GM19240 (cell line): ENCODE data around the gene TTC31.
"Not testable (repeated sequence)": the region's sequence is repeated elsewhere in the genome, so short reads cannot be mapped to it uniquely, and the experiment has no call there.

Experiments used
- DNase-seq: peaks from one replicate; pipeline ENCODE4 v3.0.0; 2011; ENCODE audit warnings: low spot score; ENCODE audit not compliant: insufficient read length

The TTC31 gene

GRCh38 chr2:74457129-74457548 is 25.7 kb upstream of the TTC31 start:
- no peak for DNase-seq

DNA sequence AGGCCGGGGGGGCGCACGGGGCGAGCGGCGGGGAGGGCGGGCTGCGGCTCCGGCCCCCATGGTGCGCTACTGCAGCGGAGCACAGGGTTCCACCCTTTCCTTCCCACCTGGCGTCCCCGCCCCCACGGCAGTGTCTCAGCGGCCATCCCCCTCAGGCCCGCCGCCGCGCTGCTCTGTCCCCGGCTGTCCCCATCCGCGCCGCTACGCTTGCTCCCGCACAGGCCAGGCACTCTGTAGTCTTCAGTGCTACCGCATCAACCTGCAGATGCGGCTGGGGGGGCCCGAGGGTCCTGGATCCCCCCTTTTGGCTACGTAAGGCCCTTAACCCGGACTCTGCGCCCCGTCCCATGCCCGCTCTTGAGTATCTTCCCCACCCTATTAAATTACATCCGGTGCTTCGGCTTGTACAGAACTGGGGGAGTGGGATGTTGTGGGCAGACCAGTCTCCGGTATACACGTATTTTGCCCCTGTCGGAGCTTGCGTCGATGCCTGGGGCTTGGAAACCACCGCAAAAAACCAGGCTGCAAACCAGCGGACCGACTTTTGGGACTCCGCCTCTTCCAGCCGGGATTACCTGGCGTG is 25.2 kb upstream of the TTC31 start:
- no peak for DNase-seq

DNA sequence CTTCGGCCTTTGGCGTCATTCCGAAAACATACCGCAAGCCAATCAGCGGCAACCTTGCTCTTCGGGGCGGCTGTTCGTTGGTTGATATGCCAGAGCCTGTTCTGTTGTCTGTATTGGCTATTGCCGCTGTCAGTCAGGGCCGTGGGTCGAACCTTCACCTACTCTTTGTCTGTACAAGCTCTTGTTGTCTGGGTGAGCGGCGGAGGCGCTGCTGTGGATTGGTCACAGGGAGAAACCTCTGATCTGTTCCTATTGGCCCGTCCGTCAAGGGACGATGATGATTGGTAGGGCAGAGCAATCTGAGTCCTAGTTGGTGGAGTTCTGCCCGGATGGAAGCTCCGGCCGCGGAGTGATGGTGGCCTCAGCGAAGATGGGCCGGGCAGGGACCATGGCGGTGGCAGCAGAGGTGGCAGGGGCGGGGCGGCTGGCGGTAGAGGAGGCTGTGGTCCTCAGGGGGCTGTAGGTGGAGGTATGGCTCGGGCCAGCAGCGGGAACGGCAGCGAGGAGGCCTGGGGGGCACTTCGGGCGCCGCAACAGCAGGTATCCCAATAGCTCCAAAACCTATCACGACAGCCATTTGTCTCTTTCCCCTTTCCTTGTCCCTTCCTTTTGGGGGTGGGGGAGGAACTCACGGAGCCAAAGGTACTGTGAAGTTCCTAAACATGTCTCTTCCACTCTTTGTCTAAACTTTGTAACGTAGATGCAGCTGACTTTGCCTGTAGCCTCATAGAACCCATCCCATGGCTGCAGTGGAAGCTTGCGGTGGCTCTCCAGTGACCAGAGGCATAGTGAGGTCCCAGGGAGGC is 24.5 kb upstream of the TTC31 start, which contains the start of gene WBP1:
WBP1 (plus strand) TSS at position 307 of the 806 bp plus-strand sequence; CDS start at position 472, 165 bp downstream.
- DNase-seq = peak; percentile 80

- DNase-seq = no peak
Measured at GRCh38 chr2:74458938-74459363, 23.9 kb upstream of the TTC31 start.

DNA sequence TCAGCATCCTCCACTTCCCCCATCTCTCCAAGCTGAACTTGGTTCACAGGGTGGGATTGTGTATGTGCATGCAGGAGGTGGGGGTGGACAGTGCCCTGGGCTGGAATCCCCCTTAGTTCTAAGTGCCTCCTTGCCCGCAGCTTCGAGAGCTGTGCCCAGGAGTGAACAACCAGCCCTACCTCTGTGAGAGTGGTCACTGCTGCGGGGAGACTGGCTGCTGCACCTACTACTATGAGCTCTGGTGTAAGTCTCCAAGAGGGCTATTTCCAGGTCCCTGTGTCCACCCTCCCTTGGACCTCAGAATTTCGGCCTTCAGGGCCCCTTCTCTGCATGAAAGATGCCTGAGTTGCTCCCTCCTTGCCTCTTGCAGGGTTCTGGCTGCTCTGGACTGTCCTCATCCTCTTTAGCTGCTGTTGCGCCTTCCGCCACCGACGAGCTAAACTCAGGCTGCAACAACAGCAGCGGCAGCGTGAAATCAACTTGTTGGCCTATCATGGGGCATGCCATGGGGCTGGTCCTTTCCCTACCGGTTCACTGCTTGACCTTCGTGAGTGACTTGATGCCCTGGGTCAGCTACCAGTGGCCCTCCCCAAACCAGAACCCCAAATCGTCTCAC is 23.3 kb upstream of the TTC31 start:
- DNase-seq = not testable (repeated sequence)

- not testable (repeated sequence) for DNase-seq
Measured at GRCh38 chr2:74460187-74460586, 22.7 kb upstream of the TTC31 start.

DNA sequence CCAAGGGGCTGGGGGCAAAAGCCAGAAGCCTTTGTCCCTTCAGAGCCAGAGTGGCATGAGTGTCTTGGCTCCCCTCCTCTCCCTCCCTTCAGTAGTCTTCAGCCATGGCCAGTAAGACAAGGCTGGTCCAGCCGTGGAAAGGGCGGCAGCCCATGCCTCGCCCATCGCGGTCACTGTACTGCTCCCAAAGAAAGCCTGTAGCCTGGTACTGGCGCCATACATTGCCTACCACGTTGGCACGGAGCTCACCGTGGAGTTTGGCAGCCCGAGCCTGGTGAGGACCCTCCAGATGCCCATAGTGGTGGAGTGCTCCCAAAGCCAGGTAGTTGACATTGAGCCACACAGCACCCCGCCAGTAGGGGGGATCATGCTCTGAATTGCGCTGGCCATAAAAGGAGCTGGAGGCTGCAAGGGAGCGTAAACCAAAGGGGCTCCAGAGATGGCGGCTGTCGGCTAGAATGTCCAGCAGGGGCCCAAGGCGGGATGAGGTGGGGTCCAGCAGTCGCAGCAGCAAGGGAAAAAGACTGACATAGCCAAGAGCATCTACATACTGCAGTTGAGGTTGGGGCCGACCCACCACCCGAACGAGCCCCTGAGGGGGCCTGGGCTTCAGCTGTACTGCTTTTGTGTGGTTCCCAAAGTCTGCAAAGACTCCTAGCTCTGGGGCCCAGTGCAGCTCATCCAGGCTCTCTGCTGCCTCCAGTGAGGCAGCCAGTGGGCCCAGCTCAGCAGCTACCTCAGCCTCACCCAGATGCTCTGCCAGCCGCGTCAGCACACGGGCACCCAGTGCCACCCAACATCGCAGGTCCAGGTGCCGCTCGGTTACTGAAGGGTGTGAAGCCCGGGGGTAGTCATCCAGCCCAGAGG is 21.5 kb upstream of the TTC31 start:
- no peak for DNase-seq

DNA sequence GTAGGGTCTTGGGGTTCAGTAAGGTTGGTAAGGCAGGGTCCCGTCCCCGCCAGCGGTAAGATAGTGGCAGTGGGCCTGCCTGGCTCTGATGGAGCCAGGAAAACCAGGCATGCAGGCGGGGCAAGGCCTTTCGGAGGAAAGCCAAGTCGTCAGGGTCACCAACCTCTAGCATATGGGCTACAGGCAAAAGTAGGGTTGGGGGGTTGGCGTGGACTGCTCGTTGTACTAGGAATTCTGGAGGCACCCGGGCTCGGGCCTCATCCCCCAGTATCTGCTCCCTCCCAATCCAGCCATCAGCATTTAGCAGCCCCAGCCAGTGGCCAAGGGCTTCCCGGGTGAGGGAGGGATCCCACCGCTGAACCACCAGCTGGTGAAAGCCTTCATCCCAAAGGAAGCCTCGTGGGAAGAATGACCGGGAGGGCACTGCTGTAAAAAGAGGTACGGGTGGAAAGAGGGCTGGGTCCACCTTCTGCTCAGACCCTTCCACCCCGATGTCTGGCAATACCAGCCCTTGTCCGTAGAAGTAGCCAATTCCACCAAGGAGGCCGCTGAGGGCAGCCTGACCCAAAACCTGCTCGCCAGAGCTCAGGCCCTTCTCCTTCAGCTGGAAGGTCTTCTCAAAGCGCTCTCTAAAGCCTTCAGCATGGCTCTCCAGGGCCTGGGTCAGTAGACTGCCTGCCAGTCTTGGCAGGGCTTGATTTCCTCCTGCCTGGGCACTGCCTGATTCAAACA is 20.7 kb upstream of the TTC31 start:
- DNase-seq = no peak

- DNase-seq = no peak
Measured at GRCh38 chr2:74462786-74463105, 20.1 kb upstream of the TTC31 start.

DNA sequence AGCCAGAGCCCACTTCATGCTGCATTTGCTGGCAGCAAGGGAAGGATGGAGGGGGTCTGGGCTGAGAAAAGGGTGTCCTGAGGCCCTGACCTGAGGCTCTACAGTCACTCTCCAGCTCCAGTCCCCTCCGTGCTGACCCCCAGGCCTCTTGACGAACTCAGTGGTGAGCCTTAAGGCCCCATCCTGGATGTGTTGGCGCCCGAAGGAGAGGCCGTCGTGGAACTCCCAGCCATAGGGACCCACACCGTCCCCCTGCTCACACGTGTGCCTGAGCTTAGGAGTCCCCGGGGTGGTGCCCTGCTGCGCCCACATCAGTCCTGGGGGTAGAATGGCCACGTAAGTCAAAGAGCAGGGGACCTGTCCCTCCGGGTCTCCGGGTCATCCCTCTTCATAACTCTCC is 18.5 kb upstream of the TTC31 start:
- no peak for DNase-seq

- not testable (repeated sequence) for DNase-seq
Measured at GRCh38 chr2:74470742-74471141, 12.1 kb upstream of the TTC31 start.

DNA sequence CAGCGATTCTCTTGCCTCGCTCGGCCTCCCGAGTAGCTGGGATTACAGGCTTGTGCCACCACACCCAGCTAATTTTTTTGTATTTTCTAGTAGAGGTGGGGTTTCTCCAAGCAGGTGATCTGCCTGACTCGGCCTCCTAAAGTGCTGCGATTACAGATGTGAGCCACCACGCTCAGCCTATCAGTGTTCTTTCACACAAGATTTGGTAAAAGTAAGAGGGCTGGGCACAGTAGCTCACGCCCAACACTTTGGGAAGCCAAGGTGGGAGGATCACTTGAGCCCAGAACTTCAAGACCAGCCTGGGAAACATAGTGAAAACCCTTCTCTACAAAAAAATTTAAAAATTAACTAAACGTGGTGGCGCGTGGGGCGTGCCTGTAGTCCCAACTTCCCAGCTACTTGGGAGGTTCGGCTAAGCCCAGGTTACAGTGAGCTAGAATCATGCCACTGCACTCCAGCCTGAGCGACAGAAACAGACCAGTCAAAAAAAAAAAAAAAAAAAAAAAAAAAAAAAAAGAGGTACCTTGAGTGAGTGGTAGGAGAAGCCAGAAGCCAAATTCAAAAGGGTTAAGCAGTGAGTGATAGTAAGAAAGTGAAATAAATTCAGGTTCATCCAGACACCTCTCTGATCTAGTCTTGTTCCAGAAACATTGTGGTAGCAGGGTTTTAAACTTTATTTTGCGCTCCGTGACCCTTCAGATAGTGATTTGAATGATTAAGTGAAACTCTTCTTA is 11.4 kb upstream of the TTC31 start:
- no peak for DNase-seq

DNA sequence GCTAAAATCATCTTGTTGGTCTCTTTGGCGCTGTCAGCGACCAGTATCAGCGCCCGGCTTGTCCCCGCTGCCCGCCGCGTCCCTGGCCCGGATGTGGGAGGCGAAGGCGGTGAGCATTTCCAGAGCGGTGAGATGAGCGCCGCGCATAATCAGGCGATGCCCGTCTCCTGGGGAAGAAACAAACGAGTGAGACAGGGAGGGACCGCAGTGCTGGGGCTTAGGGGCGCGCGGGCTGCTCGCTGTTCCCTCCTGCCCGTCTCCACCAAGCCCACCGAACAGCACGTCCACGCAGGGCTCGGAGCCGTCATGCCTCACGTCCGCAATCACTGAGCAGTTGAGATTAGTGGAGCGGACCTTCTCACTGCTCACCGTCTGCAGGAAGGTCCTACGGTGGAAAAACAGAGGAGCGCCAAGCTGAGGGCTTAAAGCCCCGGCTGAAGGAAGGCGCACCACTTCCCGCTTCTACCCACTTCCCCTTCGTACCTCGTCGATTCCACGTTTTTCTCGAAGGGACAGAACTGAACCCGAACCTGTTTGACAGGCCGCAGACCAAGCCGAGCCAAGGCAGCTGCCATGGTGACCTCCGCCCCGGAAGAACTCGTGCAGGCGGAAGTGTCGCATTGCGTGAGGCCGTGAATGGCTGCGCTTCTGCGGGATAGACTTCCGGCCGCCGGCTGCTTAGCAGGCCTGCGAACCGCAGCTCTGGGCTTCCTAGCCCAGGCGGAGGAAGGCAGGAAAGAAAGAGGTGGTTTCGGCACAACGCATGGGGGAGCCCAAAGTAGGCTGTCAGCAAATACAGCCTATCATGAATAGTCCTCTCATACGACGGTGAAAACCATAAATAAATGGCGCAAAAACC is 10.6 kb upstream of the TTC31 start, which contains the start of gene MRPL53:
MRPL53 (minus strand) TSS at position 595 of the 859 bp plus-strand sequence; CDS start at position 575, 20 bp downstream.
- peak; percentile 57 for DNase-seq

GRCh38 chr2:74472945-74473258 is 10.0 kb upstream of the TTC31 start:
- DNase-seq = no peak

DNA sequence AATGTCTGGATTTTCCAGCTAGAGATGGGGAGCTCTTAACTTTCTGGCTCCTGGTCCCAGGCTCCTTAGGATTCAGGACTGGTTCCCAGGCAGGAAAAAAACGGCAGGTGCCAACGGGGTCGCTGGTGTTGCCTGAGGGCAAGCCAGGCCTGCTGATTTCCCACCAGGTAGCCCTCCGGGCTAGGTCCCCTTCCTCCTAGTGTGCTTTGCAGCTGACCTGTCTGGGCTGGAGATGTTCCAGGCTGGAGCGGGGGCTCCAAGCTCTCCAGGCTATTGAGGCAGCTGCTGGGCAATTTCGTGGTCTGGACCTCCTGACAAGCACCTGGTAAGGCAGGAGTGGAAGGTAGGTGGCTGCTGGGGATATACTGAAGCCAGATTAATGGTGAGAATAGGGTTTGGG is 8.4 kb upstream of the TTC31 start:
- no peak for DNase-seq

- DNase-seq = no peak
Measured at GRCh38 chr2:74474899-74475298, 8.0 kb upstream of the TTC31 start.

- DNase-seq = no peak
Measured at GRCh38 chr2:74481431-74481830, 1.4 kb upstream of the TTC31 start.

GRCh38 chr2:74481961-74482800 is 700 bp upstream of the TTC31 start:
- DNase-seq = no peak
